ENCODE measurements around the gene CASP3.
"Not testable (repeated sequence)": the region's sequence is repeated elsewhere in the genome, so short reads cannot be mapped to it uniquely, and the experiment has no call there.

CASP3 gene

DNA sequence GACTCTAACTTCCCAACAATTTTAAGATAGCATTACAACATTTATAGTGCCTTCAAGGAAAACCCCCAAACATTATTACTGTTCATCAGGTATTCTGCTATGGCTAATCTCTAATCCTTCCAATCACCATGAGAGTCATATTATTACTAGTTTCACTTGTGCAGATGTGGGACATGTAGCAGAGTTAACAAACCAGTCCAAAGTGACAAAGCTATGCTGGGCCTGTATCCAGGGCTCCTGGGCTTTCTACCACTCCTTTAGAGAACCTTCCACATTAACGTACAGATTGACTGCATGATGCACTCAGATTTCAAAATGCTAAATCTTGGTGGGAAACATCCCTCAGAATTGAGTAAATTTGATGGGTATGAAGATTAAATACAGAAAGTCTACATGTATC lies 16.4 kb downstream of the CASP3 start:
- no peak for DNase-seq (ENCODE audit: low read depth)

GRCh38 chr4:184628103-184628502 lies 21.1 kb downstream of the CASP3 start:
- no peak for DNase-seq (ENCODE audit: low read depth)

DNA sequence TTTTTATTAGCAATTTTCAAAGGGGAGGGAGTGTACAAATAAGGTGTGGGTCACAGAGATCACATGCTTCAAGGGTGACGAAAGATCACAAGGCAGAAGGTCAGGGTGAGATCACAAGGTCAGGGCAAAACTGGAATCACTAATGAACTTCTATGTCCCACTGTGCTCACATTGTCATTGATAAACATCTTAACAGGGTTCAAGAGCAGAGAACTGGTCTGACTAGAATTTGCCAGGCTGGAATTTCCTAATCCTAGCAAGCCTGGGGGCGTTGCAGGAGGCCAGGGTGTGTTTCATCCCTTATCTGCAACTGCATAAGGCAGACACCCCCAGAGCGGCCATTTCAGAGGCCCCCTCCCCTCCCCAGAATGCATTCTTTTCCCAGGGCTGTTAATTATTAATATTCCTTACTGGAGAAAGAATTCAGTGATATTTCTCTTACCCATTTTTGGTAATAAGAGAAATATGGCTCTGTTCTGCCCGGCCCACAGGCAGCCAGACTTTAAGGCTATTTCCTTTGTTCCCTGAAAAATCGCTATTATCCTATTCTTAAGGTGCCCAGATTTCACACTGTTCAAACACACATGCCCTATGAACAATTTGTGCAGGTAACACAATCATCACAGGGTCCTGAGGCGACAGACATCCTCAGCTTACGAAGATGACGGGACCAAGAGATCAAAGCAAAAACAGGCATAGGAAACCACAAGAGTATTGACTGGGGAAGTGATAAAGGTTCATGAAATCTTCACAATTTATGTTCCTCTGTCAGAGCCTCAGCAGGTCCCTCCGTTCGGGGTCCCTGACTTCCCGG lies 23.3 kb downstream of the CASP3 start:
- not testable (repeated sequence) for DNase-seq (ENCODE audit: low read depth)

DNA sequence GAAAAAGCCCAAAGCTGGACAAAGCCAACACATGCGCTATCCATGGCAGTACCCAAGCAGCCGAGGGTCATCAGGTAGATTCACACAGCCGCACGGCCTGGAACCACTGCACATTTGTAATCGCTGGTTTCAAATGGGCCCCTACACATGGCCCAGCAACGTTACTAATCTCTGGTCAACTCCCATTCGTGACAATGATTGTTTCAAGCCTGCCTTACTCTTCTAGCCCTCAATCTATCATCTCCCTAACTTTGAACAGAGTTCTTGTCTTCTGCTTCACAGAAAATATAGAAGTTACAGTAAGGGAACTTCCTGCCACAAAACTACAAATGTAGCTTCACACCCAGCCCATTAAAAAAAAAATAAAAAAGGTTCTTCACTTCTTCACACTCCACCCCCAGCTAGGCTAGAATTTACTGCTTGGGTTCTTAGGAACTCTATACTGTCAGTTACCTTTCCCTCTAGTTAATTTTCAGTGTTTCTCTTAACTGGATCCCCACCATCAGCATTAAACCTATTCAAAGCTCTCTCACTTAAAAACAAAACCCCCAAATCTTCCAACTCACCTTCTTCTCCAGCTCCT lies 24.2 kb downstream of the CASP3 start:
- DNase-seq (ENCODE audit: low read depth), result no peak

GRCh38 chr4:184624504-184624903 lies 24.7 kb downstream of the CASP3 start:
- not testable (repeated sequence) for DNase-seq (ENCODE audit: low read depth)

DNA sequence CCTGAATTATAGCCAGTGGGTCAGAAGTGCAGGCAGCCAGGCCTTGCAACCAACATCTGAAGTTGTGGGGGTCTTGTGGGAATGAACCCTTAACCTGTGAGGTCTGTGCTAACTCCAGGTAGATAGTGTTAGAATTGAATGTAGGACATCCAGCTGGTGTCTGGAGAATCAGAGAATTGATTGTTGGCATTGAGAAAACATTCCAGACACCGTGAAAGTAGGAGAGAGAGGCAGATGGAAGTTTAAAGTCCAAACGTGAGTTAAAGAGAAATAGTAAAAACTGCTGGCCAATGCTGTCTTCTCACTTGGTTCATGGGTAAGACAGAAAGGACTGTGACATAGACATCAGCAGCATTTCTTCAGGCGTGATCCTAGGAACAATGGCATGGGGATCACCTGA lies 27.7 kb downstream of the CASP3 start:
- DNase-seq (ENCODE audit: low read depth), result no peak

- DNase-seq (ENCODE audit: low read depth), result no peak
Measured at GRCh38 chr4:184620212-184620867, 28.9 kb downstream of the CASP3 start.

- no peak for DNase-seq (ENCODE audit: low read depth)
Measured at GRCh38 chr4:184617600-184618196, 31.5 kb downstream of the CASP3 start.

DNA sequence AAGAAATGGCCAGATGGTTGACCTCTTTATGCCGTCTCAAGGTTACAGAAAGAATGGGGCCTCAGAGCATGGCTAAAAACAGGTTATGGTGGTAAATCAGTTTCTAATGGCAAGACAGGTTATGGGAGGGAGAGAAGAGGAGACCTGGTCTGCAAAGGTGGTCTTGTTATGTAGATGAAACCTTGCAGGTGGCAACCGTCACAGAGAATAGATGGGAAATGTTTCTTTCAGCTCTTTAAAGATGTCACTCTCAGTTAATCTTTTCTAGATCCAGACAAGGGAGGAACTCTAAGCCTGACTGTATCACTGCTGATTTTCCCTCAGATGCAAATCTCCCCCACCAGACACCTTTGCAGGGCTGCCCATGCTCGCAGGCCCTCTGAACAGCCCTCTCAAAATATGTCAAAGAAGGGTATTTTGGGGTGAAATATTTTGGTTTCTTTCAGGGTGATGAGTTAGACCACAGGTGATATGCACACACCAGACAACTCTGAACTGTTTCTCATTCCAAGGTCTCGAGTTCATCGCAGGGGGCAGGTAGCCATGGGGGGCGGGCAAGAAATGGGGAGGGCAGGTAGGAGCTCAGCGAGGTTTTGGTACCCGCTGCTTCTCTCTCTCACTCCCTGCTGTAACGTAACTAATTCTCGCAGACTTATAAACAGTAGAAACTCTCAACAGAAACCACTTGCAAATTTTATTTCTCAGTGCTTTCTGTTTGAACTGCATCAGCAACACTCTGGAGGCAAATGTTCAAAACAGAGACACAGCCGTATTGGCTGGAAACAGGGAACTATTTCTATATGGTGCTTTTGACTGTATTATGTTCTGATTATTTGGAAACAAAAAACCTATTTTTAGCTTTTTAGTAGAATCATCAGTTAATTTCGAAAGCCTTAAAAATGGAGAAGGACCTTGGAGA lies 32.4 kb downstream of the CASP3 start:
- DNase-seq (ENCODE audit: low read depth), result no peak

DNA sequence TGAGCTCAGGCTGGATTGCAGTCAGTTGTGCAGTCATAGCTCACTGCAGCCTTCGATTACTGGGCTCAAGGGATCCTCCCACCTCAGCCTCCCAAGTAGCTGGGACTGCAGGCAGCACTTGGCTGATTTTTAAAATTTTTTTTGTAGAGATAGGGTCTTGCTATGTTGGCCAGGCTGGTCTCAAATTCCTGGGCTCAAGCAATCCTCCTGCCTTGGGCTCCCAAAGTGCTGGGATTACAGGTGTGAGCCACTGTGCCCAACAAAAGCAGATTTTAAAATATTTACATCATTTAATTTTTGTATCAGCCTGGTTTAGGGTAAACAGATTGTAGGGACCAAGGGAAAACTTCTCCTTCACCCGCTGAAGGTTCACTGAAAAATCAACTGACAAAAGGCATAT lies 33.1 kb downstream of the CASP3 start:
- DNase-seq (ENCODE audit: low read depth), result not testable (repeated sequence)

GRCh38 chr4:184614509-184614908 lies 34.7 kb downstream of the CASP3 start:
- no peak for DNase-seq (ENCODE audit: low read depth)

GRCh38 chr4:184613405-184613804 lies 35.8 kb downstream of the CASP3 start:
- DNase-seq (ENCODE audit: low read depth), result no peak

- DNase-seq (ENCODE audit: low read depth), result no peak
Measured at GRCh38 chr4:184612074-184612473, 37.2 kb downstream of the CASP3 start.

DNA sequence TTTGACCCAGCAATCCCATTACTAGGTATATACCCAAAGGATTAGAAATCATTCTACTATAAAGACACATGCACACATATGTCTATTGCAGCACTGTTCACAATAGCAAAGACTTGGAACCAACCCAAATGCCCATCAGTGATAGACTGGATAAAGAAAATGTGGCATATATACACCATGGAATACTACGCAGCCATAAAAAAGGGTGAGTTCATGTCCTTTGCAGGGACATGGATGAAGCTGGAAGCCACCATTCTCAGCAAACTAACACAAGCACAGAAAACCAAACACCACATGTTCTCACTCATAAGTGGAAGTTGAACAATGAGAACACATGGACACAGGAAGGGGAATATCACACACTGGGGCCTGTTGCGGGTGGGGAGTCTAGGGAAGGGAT lies 41.8 kb downstream of the CASP3 start:
- not testable (repeated sequence) for DNase-seq (ENCODE audit: low read depth)

GRCh38 chr4:184602857-184603256 lies 46.4 kb downstream of the CASP3 start:
- not testable (repeated sequence) for DNase-seq (ENCODE audit: low read depth)

DNA sequence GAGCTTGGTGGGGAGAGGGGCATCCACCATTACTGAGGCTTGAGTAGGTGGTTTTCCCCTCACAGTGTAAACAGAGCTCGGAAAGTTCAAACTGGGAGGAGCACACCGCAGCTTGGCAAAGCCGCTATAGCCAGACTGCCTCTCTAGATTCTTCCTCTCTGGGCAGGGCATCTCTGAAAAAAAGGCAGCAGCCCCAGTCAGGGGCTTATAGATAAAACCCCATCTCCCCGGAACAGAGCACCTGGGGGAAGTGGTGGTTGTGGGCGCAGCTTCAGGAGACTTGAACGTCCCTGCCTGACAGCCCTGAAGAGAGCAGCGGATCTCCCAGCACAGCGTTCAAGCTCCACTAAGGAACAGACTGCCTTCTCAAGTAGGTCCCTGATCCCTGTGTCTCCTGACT lies 48.3 kb downstream of the CASP3 start:
- DNase-seq (ENCODE audit: low read depth), result not testable (repeated sequence)

DNA sequence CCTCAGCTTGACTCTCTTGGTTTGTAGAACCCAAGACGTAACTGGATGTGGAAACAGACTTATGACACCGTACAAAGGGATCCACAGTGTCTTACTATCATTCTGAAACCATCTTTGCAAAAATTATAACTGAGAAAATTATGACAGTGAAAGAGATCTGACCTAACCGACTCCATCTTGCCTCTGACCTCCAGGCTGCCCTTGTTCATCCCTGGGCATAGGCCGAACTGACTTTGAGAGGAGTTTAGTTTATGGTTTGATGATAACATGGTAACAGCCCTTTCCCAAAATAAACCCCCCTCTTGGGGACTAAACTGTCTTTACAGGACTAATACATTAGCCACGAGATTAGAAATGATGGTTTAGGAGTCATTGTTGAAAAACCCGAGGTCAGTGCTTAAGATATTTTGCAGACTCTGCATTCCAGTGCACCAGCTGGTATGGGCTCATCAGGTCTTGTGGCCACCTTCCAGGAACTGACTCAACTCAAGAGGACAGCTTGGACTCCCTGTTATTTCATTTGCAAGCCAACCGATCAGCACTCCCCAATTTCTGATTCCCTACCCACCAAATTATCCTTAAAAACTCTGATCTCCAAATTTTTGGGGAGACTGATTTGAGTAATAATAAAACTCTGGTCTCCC lies 49.6 kb downstream of the CASP3 start:
- DNase-seq (ENCODE audit: low read depth), result no peak

DNA sequence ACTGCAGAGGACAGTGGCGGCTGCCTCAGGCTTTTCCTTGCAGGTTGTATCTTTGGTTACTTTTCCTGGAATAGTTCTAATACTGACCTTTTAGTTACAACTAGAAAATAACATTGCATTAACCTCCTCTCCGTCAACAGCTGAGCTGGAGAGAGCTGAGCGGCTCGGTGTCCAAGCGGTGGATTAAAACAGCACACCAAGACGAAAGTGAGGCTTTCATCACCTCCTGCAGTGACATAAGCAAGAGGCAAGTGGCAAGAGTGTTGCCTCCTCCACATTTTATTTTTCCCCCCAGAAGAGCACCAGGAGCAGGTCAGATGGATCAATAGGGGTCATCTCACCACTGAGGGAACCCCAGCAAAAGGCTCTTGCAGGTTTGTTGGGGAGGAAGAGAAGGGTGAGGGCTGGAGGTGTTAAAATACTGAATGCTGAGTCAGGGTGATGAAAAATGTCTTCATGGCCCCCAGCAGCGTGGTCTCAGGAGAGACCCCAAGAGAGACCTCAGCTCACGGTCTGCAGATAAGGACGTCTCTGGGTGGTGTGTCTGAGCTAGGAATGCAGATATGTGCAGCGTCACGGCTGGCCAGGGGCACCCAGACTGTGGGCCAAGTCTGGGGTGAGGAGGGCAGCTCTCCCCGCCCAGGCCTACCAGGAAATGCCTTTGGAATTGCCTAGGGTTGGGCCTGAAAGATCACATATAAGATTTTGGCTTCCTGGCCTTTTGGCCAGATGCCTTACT lies 50.3 kb downstream of the CASP3 start:
- no peak for DNase-seq (ENCODE audit: low read depth)

- no peak for DNase-seq (ENCODE audit: low read depth)
Measured at GRCh38 chr4:184596617-184597185, 52.5 kb downstream of the CASP3 start.

DNA sequence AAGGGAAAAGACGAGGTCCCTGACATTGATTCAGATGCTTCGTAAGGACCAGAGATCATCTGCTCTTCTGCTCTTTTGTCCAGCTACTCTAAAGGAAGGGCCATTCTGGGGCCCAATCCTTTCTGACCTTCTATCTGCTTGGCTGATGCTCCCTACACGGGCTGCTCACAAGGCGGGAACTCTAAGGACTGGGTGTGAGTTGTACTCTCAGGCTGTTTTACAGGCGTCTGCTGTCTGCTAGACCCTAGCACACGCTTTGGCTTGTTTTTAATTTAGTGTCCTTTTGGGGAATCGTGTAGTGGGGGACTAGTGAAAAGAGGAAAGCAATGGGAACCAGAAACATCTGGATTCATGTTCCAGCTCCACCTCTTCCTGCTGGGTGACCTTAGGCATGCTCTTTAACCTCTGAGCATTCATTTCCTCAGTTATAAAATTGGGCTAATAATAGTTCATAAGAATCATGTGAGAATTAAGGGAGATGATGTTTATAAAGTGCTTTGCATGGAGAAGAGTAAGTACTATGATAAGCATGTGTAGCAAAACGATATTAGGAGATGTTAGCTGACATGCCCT lies 53.1 kb downstream of the CASP3 start:
- DNase-seq (ENCODE audit: low read depth), result no peak

All from activated T-cell treated with anti-CD3 and anti-CD28 coated beads for 48 hours (primary cell).